Activated CD8-positive, alpha-beta T cell treated with anti-CD3 and anti-CD28 coated beads, Interleukin-2, amount 10 ng/mL, durations not matched to agents 7 days and 5 days (primary cell): ENCODE measurements around the gene MCU. TPM values are rescaled to one million over a fixed set of nuclear protein-coding genes. Genes with fewer than 3 reads are reported as not detected.

Source experiments
- ATAC-seq: fragments of 150-1000 bp; cut with Tn5 transposase; one replicate; pipeline ENCODE4 v1.10.0; 2021; ENCODE audit warnings: moderate library complexity
- CTCF ChIA-PET: fragments of 350-600 bp; sonication (Branson Sonifier 250); formaldehyde crosslinking; loops from one replicate; lab custom pipeline; 2021; ENCODE audit warnings: antibody characterized with exemption; lab: Charles Lee
- POLR2A ChIA-PET: fragments of 350-600 bp; sonication (Branson Sonifier 250); formaldehyde crosslinking; loops from one replicate; lab custom pipeline; 2021; ENCODE audit warnings: antibody characterized with exemption; lab: Charles Lee
- DNase-seq: peaks from one replicate; pipeline ENCODE4 v3.0.0-alpha.2; 2020
- H3K27ac Mint-ChIP-seq: one replicate; pipeline ENCODE4 v1.8.0; 2021; ENCODE audit warnings: mild to moderate bottlenecking, mixed read lengths
- H3K27me3 Mint-ChIP-seq: one replicate; pipeline ENCODE4 v1.8.0; 2021; ENCODE audit warnings: low read depth, mixed read lengths
- H3K36me3 Mint-ChIP-seq: one replicate; pipeline ENCODE4 v1.8.0; 2021; ENCODE audit warnings: low read depth, mixed read lengths
- H3K4me1 Mint-ChIP-seq: one replicate; pipeline ENCODE4 v1.8.0; 2021; ENCODE audit warnings: low read depth, mixed read lengths
- H3K4me3 Mint-ChIP-seq: one replicate; pipeline ENCODE4 v1.8.0; 2021; ENCODE audit warnings: mild to moderate bottlenecking, mixed read lengths
- H3K9me3 Mint-ChIP-seq: one replicate; pipeline ENCODE4 v1.8.0; 2022; ENCODE audit warnings: mixed read lengths; ENCODE audit not compliant: insufficient read depth
- total RNA-seq, 2 experiments: library from RNA; stranded (reverse); gene quantifications; one replicate each; pipeline ENCODE4 v1.2.3, GENCODE V29; 2021

MCU gene
- total RNA-seq, 2 experiments from 2014 or later, result 11.3 to 11.6 TPM

- Mint-ChIP-seq H3K4me1 (peaks cover 8% of the 10 kb centered on the region), H3K27me3 (no peaks in the 10 kb centered on the region), H3K9me3 (no peaks in the 10 kb centered on the region), H3K27ac (no peak overlapping the region), H3K4me3 (no peak overlapping the region), H3K36me3 (no peaks in the 10 kb centered on the region)
- no peak for DNase-seq
- ChIA-PET CTCF (interaction anchor here (1.2 kb wide), 1 partner anchor 17 kb away, joined by 3 read pairs; no protein-coding TSS in a partner anchor), POLR2A (no interaction called here)
- no peak for ATAC-seq
These were observed 104.6 kb downstream of the MCU start for GRCh38 chr10:72796538-72796937.

DNA sequence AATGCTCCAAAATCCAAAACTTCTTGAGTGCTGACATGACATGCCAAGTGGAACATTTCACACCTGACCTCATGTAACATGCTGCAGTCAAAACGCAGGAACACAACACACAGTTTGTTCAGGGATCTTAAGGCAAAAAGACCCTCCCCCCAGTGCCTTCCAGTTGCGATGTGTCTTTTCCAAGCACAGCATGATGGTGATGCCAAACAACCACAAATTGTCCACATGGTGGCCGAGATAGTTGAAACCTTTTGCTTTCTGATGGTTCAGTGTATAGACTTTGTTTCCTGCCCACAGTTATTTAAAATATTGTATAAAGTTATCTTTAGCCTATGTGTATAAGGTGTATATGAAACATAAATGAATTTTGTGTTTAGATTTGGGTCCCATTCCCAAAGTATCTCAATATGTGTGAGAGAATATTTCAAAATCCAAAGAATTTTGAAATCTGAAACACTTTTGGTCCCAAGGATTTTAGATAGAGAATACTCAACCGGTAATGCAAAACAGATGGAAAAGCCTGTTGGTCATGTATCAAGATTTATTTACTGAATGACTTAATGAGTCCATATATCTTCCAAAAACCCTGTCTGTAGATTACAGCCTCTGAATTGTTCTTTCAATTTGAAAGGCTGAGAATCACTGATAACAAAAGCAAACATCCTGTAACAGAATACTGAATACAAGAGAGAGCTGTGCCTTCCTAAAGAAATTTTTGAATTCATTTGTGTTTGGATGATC is 108.2 kb downstream of the MCU start:
- ATAC-seq, result no peak
- H3K36me3 Mint-ChIP-seq, result no peaks in the 10 kb centered on the region
- no peaks in the 10 kb centered on the region for H3K27me3 Mint-ChIP-seq
- peaks cover 10% of the 10 kb centered on the region for H3K4me1 Mint-ChIP-seq
- H3K9me3 Mint-ChIP-seq, result no peaks in the 10 kb centered on the region
- no peak overlapping the region for H3K4me3 Mint-ChIP-seq
- ChIA-PET POLR2A (no interaction called here), CTCF (no interaction called here)
- no peak overlapping the region for H3K27ac Mint-ChIP-seq
- no peak for DNase-seq

GRCh38 chr10:72800741-72801092 is 108.8 kb downstream of the MCU start:
- H3K36me3 Mint-ChIP-seq, result no peaks in the 10 kb centered on the region
- no peaks in the 10 kb centered on the region for H3K9me3 Mint-ChIP-seq
- no peaks in the 10 kb centered on the region for H3K27me3 Mint-ChIP-seq
- H3K27ac Mint-ChIP-seq, result no peak overlapping the region
- H3K4me3 Mint-ChIP-seq, result no peak overlapping the region
- POLR2A ChIA-PET, result no interaction called here
- DNase-seq (no peak), ATAC-seq (no peak)
- CTCF ChIA-PET, result no interaction called here
- peaks cover 10% of the 10 kb centered on the region for H3K4me1 Mint-ChIP-seq

DNA sequence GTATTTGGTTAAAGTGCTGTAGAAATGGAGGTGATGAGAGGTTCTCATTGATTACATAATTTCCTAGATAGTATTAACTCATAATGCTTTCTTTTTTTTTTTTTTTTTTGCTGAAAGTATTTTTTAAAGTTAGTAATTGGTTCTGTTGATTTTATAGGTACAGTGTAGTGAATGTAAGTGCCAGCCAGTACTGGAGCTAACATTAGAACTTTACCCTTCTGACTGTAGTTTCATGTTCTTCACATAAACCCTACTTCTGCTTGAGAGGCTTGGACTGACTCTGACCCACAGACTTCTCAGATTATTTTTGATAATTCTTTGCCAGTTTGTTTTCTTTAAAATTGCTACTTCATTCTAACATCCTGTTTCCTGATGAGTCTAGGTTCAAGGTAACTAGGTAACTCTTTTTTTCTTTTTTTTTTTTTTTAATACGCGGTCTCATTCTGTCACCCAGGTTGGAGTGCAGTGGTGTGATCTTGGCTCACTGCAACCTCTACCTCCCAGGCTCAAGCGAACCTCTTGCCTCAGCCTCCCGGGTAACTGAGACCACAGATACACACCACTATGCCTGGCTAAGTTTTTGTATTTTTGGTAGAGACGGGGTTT is 109.4 kb downstream of the MCU start:
- ChIA-PET POLR2A (no interaction called here), CTCF (no interaction called here)
- Mint-ChIP-seq H3K36me3 (no peaks in the 10 kb centered on the region), H3K27ac (no peak overlapping the region), H3K27me3 (no peaks in the 10 kb centered on the region), H3K9me3 (no peaks in the 10 kb centered on the region), H3K4me1 (peaks cover 10% of the 10 kb centered on the region), H3K4me3 (no peak overlapping the region)
- no peak for DNase-seq
- ATAC-seq, result no peak

DNA sequence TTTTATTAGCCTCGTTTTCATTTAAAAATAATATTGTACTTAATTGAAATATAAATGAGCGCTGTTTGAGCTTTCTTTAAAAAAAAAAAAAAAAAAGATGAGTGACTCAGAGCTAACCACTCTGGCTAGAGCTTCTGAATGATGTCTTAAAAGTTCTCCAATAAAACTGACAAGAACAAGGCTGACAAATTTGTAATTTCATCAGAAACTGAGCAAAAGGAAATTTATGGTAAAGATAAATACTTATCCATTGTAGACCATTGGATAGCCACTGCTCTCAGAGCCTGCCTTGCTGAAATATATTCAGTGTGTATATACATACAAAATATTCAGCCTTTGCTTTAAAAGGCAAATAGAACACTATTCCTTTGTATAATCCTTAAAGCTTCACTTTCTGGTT is 110.4 kb downstream of the MCU start:
- Mint-ChIP-seq H3K4me1 (peaks cover 10% of the 10 kb centered on the region), H3K9me3 (no peaks in the 10 kb centered on the region), H3K27ac (no peak overlapping the region), H3K4me3 (no peak overlapping the region), H3K36me3 (no peaks in the 10 kb centered on the region), H3K27me3 (no peaks in the 10 kb centered on the region)
- ATAC-seq, result no peak
- DNase-seq, result no peak
- POLR2A ChIA-PET, result no interaction called here
- CTCF ChIA-PET, result no interaction called here

DNA sequence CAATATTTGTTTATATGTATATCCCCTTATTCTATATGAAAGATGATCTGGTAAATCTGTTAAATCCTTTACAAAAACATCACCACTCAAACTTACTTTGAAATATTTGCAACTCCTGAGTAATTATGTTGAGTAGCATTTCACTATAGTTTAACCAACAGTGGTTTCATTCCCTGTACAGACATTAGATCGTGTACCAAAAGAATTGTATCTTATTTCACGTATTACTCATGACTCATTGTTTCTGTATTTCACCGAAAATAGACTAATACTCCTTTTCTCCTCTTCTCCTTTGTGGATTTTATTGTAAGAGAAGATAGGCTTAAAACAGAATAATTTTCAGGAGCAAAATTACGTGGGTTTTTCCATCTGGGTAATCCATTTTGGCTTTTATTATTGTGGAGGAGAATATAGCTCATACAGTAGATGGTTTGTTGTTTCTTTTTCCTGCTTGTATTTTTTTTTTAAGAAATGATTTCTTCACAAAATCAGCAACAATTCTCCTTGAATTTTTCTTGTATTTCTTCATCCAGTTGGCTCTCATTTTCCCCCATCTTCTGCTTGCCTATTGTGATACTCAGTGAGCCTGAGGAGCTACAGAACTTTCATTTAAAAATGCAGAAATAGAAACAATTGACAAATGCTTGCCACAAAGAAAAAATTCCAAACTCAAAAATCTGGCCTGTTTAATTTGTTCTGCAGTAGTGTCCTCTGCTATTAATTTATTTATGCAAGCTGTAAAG is 111.0 kb downstream of the MCU start:
- CTCF ChIA-PET, result no interaction called here

DNA sequence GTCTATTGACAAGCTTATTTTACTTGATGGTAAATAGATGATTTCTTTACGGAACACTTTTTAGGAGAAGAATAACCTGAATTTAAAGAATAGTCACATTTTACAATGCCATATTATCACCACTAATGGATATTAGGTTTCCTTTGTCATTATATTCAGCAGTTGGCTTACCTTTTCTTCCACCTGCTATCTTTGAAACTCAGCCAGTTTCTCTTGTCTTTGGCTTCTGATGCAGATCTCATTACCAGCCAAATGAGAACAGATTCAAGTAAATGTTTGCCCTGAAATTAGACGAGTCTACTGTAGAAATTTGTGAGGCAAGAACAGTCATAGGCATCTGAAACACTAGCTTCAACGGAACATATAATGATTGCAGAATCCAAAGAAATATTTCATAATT is 116.1 kb downstream of the MCU start:
- CTCF ChIA-PET, result interaction anchor here (0.9 kb wide), 1 partner anchor 9 kb away, joined by 4 read pairs; no protein-coding TSS in a partner anchor

More for the DNA sequence above, 111.0 kb downstream of the MCU start:
- ATAC-seq, result no peak
- no peaks in the 10 kb centered on the region for H3K9me3 Mint-ChIP-seq
- H3K27me3 Mint-ChIP-seq, result no peaks in the 10 kb centered on the region
- H3K36me3 Mint-ChIP-seq, result no peaks in the 10 kb centered on the region
- POLR2A ChIA-PET, result interaction anchor here (0.6 kb wide), 1 partner anchor 40 kb away, joined by 4 read pairs; no protein-coding TSS in a partner anchor
- peaks cover 10% of the 10 kb centered on the region for H3K4me1 Mint-ChIP-seq
- H3K4me3 Mint-ChIP-seq, result no peak overlapping the region
- no peak overlapping the region for H3K27ac Mint-ChIP-seq
- no peak for DNase-seq

GRCh38 chr10:72809006-72809405 is 117.1 kb downstream of the MCU start:
- Mint-ChIP-seq H3K4me1 (no peaks in the 10 kb centered on the region), H3K4me3 (no peak overlapping the region), H3K27ac (no peak overlapping the region), H3K9me3 (no peaks in the 10 kb centered on the region), H3K36me3 (no peaks in the 10 kb centered on the region), H3K27me3 (no peaks in the 10 kb centered on the region)
- no peak for DNase-seq
- CTCF ChIA-PET, result no interaction called here
- POLR2A ChIA-PET, result no interaction called here
- ATAC-seq, result no peak

More for the DNA sequence above, 116.1 kb downstream of the MCU start:
- H3K4me3 Mint-ChIP-seq, result no peak overlapping the region
- H3K27me3 Mint-ChIP-seq, result no peaks in the 10 kb centered on the region
- POLR2A ChIA-PET, result no interaction called here
- no peaks in the 10 kb centered on the region for H3K9me3 Mint-ChIP-seq
- ATAC-seq, result no peak
- no peak overlapping the region for H3K27ac Mint-ChIP-seq
- no peaks in the 10 kb centered on the region for H3K4me1 Mint-ChIP-seq
- no peak for DNase-seq
- no peaks in the 10 kb centered on the region for H3K36me3 Mint-ChIP-seq

GRCh38 chr10:72810976-72811375 is 119.0 kb downstream of the MCU start:
- ATAC-seq, result no peak
- CTCF ChIA-PET, result no interaction called here

DNA sequence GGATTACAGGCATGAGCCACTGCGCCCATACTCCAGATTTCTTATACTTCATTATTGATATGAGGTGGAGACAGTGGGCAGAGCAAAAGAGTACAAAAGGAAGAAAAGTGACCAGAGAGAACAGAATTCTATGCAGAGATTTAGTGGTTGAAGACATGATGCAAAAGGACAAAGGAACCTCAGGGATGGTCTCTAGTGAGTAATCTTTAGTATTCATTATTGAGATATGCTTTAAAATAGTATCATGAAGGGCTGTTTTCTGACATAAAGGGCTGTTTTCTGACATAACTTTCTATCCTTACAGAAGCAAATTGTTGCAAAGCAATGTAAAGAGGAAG is 120.4 kb downstream of the MCU start:
- Mint-ChIP-seq H3K27ac (no peak overlapping the region), H3K9me3 (no peaks in the 10 kb centered on the region), H3K36me3 (no peaks in the 10 kb centered on the region), H3K4me1 (no peaks in the 10 kb centered on the region), H3K4me3 (no peak overlapping the region), H3K27me3 (no peaks in the 10 kb centered on the region)
- DNase-seq, result no peak
- no peak for ATAC-seq
- ChIA-PET CTCF (no interaction called here), POLR2A (interaction anchor here (0.6 kb wide), 1 partner anchor 535 kb away, joined by 5 read pairs; no protein-coding TSS in a partner anchor)

More at GRCh38 chr10:72810976-72811375, 119.0 kb downstream of the MCU start:
- Mint-ChIP-seq H3K9me3 (no peaks in the 10 kb centered on the region), H3K36me3 (no peaks in the 10 kb centered on the region), H3K27ac (no peak overlapping the region), H3K4me3 (no peak overlapping the region), H3K27me3 (no peaks in the 10 kb centered on the region), H3K4me1 (no peaks in the 10 kb centered on the region)
- POLR2A ChIA-PET, result no interaction called here
- DNase-seq, result no peak

GRCh38 chr10:72812753-72813430 is 120.9 kb downstream of the MCU start:
- H3K27ac Mint-ChIP-seq, result no peak overlapping the region

More at GRCh38 chr10:72812753-72813430, 120.9 kb downstream of the MCU start:
- H3K4me1 Mint-ChIP-seq, result no peaks in the 10 kb centered on the region
- CTCF ChIA-PET, result interaction anchor here (1.1 kb wide), 1 partner anchor 16 kb away, joined by 3 read pairs; no protein-coding TSS in a partner anchor
- no peaks in the 10 kb centered on the region for H3K27me3 Mint-ChIP-seq
- no peak overlapping the region for H3K4me3 Mint-ChIP-seq
- POLR2A ChIA-PET, result interaction anchor here (0.6 kb wide), 1 partner anchor 535 kb away, joined by 5 read pairs; no protein-coding TSS in a partner anchor
- DNase-seq (no peak), ATAC-seq (no peak)
- H3K9me3 Mint-ChIP-seq, result no peaks in the 10 kb centered on the region
- no peaks in the 10 kb centered on the region for H3K36me3 Mint-ChIP-seq
